ENCODE measurements around the gene C3orf18.

GRCh38 chr3:50583897-50584296, 16.4 kb upstream of the C3orf18 start:
- TF ChIP-seq CTCF (IDR thresholded peaks at IDR 0.05 in 2 of 3, conservative IDR thresholded peaks at IDR 0.05 in 1 of 3; ENCODE audit: control insufficient read depth in 2 of 3, extremely low read depth in 1 of 3, insufficient read depth in 1 of 3, low read depth in 3 of 3, low read length in 3 of 3) (no peak), TCF3 (IDR thresholded peaks at IDR 0.05; ENCODE audit: borderline replicate concordance, insufficient read depth, low read depth, low read length) (no peak)
